HG02938 (cell line): ENCODE measurements around the gene RGS14.

Experiments
- ATAC-seq: cut with Tn5 transposase; IDR thresholded peaks from one replicate; pipeline ENCODE4 v1.9.1; 2021; ENCODE audit warnings: mild to moderate bottlenecking, moderate library complexity; ENCODE audit not compliant: unreplicated experiment

Gene RGS14

GRCh38 chr5:177377851-177378776 is 20.4 kb downstream of the RGS14 start:
- ATAC-seq: no peak

GRCh38 chr5:177378884-177379883 is 21.5 kb downstream of the RGS14 start:
- ATAC-seq: peak; percentile 48

- no peak for ATAC-seq
These were observed 23.0 kb downstream of the RGS14 start for GRCh38 chr5:177380805-177381126.

GRCh38 chr5:177382423-177383029 is 24.8 kb downstream of the RGS14 start:
- ATAC-seq: no peak

GRCh38 chr5:177383181-177383580 is 25.5 kb downstream of the RGS14 start:
- ATAC-seq: no peak

- no peak for ATAC-seq
These were observed 26.4 kb downstream of the RGS14 start, which contains the start of gene SLC34A1 for GRCh38 chr5:177384134-177384533. TSS of gene SLC34A1 (plus strand) at chr5:177384434. CDS start at chr5:177385742, 1,308 bp downstream.

- ATAC-seq: no peak
These were observed 28.0 kb downstream of the RGS14 start for GRCh38 chr5:177385720-177386119.

GRCh38 chr5:177386542-177386941 is 28.8 kb downstream of the RGS14 start:
- ATAC-seq: no peak

GRCh38 chr5:177387405-177387804 is 29.7 kb downstream of the RGS14 start:
- ATAC-seq: no peak

GRCh38 chr5:177388521-177389052 is 30.9 kb downstream of the RGS14 start:
- no peak for ATAC-seq

GRCh38 chr5:177389241-177390169 is 31.8 kb downstream of the RGS14 start:
- ATAC-seq: no peak

- peak; percentile 70 for ATAC-seq
These were observed 32.9 kb downstream of the RGS14 start for GRCh38 chr5:177390363-177391300.

GRCh38 chr5:177392765-177393164 is 35.0 kb downstream of the RGS14 start:
- ATAC-seq: no peak

GRCh38 chr5:177393206-177393765 is 35.6 kb downstream of the RGS14 start:
- ATAC-seq: no peak

GRCh38 chr5:177393990-177394389 is 36.3 kb downstream of the RGS14 start:
- no peak for ATAC-seq

GRCh38 chr5:177396078-177396477 is 38.4 kb downstream of the RGS14 start:
- no peak for ATAC-seq

GRCh38 chr5:177396807-177397206 is 39.1 kb downstream of the RGS14 start:
- no peak for ATAC-seq

- ATAC-seq: no peak
These were observed 40.2 kb downstream of the RGS14 start for GRCh38 chr5:177397875-177398390.
